Renal cortical epithelial cell (primary cell): ENCODE results near the gene ARHGAP32. TPM values are rescaled to one million over a fixed set of nuclear protein-coding genes. Genes with fewer than 3 reads are reported as not detected.
"Not testable (repeated sequence)": the region's sequence is repeated elsewhere in the genome, so short reads cannot be mapped to it uniquely, and the experiment has no call there.

Experiments used
- DNase-seq: peaks from one replicate; pipeline ENCODE4 v3.0.0-alpha.2; 2011; ENCODE audit warnings: low read depth
- total RNA-seq: library from RNA; depleted of rRNA; stranded (reverse); fragments of >200 nt; gene quantifications from 2 replicates; pipeline ENCODE4 v1.2.3, GENCODE V29; 2014

The ARHGAP32 gene
- total RNA-seq, 1 donor from 2014 or later: 18.9 TPM

DNA sequence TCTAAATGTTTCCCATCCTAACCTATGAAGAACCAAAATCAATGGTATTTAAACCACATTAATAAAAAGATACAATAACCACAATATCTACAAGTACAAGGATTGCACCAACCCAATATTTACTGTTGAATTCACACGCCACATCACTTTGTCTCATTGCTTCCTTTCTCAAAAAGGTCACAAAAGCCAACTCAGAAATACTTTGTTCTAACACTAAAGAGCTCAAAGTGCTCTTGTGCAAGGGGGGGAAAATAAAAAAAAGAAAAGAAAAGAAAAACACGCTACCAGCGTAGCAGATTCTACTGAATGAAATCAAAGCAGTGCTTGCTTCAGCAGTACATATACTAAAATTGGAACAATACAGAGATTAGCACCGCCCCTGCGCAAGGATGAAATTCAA lies 10.5 kb upstream of the ARHGAP32 start:
- DNase-seq: no peak

GRCh38 chr11:129195682-129196081 lies 3.6 kb upstream of the ARHGAP32 start:
- DNase-seq: no peak

GRCh38 chr11:129191649-129192048 lies 476 bp downstream of the ARHGAP32 start:
- peak; percentile 40 for DNase-seq

DNA sequence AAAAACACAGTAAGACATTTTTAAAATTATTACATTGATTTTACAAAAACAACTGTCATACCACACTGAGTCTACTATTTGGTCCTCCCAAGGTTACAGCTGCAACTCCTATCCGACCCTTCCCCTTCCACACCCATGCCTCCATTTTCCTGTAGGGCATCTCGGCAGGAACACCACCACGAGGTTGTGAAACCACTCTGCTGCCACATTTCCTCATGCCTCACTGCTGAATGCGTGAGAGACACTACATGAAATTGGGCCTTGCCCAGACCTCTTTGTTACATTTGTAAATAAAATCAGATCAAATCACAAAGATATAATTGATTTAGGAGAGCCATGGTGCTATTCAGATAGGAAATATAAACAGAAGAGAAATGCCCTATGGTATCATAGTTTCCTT lies 2.0 kb downstream of the ARHGAP32 start:
- DNase-seq: peak; percentile 39

DNA sequence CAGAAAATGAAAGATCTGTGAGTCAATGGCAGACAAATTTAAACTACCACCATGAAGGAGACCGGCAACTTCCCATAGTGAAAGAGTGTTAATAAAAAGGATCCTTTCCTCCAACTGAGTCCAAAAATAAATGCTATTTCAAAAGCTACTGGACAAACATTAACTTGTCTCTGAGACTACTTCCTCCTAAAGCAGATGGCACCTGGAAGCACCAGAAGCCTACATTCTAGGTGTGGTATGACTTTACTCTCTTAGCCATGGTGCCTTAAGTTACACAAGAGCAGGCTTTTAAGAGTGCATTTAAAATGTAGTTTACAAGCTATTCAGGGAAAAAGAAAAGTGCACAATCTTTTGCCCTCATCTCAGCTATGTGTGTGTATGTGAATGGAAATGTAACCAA lies 2.5 kb downstream of the ARHGAP32 start:
- peak; percentile 47 for DNase-seq

DNA sequence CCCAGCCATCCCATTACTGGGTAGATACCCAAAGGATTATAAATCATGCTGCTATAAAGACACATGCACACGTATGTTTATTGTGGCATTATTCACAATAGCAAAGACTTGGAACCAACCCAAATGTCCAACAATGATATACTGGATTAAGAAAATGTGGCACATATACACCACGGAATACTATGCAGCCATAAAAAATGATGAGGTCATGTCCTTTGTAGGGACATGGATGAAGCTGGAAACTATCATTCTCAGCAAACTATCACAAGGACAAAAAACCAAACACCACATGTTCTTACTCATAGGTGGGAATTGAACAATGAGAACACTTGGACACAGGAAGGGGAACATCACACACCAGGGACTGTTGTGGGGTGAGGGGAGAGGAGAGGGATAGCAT lies 7.0 kb downstream of the ARHGAP32 start:
- DNase-seq: not testable (repeated sequence)

- no peak for DNase-seq
These were observed 7.5 kb downstream of the ARHGAP32 start for GRCh38 chr11:129184581-129184980.

DNA sequence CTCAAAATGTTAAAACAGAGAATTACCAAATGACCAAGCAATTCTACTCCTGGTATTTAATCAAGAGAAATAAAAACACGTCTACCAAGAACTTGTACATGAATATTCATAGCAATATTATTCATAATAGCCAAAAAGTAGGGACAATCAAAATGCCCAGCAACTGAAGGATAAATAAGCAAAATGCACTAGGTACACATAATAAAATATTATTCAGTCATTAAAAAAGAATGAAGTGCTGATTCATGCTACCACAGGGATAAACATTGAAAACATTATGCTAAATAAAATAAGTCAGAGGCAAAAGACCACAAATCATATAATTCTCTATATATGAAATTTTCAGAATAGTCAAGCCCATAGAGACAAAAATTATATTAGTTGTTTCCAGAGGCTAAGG lies 24.8 kb downstream of the ARHGAP32 start:
- no peak for DNase-seq

DNA sequence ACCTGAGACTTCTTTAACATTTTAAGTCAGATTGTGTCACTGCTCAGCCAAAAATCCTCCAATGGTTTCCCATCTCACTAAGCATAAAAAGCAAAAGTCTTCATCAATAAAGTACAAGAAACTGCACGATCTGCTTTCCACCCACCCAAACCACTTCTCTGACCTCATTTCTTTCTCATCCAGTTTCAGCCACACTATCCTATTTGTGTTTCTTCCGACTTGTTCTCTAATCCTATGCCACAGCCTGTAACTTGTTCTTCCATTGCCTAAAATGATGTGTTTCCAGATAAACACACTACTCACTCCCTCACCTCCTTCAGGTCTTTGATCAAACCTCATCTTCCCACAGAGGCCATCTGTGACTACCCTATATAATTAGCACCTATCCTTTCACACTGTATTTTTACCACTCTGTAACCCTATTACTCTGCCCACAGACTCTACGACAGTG lies 28.4 kb downstream of the ARHGAP32 start:
- DNase-seq: no peak

- DNase-seq: not testable (repeated sequence)
These were observed 35.0 kb downstream of the ARHGAP32 start for GRCh38 chr11:129157080-129157479.

DNA sequence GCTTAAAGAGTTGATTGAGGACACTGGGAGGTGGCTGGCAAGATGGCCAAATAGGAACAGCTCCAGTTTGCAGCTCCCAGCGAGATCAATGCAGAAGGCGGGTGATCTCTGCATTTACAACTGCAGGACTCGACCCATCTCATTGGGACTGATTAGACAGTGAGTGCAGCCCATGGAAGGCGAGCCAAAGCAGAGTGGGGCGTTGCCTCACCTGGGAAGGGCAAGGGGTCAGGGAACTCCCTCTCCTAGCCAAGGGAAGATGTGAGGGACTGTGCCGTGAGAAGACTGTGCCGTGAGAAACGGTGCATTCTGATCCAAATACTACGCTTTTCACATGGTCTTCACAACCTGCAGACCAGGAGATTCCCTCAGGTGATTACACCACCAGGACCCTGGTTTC lies 36.4 kb downstream of the ARHGAP32 start:
- DNase-seq: no peak

- DNase-seq: no peak
These were observed 43.6 kb downstream of the ARHGAP32 start for GRCh38 chr11:129148487-129148886.

- DNase-seq: no peak
These were observed 45.9 kb downstream of the ARHGAP32 start for GRCh38 chr11:129146191-129146590.

- no peak for DNase-seq
These were observed 46.8 kb downstream of the ARHGAP32 start for GRCh38 chr11:129145276-129145675.

DNA sequence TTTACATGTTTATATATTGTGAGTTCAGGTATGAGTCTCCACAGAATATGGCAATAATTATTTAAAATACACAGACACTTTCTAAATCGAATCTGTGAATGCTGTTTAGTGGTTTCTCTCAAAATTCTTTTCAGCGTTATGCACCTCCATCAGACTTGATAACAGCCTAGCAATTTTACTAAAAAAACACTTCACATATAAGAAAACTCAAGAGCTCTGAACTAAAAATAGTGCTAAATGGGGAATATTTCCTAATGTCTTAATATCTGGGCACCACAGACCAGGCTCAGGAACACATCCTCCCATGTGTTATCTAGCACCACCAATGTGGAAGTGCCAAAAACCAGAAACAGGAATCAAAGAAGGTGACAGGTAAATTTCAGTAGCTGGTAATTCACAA lies 47.9 kb downstream of the ARHGAP32 start:
- no peak for DNase-seq

DNA sequence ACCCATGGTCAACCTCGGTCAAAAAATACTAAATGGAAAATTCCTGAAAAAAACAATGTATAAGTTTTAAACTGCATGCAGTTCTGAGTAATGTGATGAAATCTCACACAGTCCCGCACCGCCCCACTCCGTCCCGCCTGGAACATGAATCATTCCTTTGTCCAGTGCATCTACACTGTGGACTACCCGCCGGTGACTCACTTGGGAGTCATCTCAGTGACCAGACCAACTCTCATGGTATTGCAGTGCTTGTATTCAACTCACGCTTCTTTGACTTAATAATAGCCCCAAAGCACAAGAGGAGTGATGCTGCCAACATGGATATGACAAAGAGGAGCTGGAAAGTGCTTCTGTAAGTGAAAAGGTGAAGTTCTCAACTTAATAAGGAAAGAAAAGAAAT lies 48.8 kb downstream of the ARHGAP32 start:
- DNase-seq: peak; percentile 99

- DNase-seq: no peak
These were observed 50.2 kb downstream of the ARHGAP32 start for GRCh38 chr11:129141748-129142523.

- DNase-seq: no peak
These were observed 60.8 kb downstream of the ARHGAP32 start for GRCh38 chr11:129131316-129131715.

GRCh38 chr11:129128881-129129620 lies 63.1 kb downstream of the ARHGAP32 start:
- DNase-seq: not testable (repeated sequence)

DNA sequence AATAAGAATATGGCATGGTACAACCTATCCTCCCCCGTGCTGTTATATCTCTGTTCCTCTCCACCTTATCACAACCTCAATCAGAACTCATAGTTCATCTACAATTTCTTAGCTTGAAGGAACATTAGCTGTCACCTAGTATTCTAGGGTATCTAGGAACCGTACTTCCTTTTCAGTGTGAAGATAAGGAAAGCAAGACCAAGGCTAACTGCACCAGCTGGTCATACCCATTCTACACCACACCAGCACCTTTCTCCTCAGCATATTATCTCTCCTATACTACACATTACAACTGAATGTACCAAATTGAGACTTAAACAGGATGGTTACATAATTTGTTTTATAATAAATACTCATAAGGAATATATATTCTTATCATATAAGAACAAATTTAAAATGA lies 73.1 kb downstream of the ARHGAP32 start:
- no peak for DNase-seq

GRCh38 chr11:129117595-129118350 lies 74.4 kb downstream of the ARHGAP32 start:
- DNase-seq: peak; percentile 66
